GM19397 (cell line): ENCODE results near the gene RHEB.

Experiments used
- ATAC-seq: cut with Tn5 transposase; IDR thresholded peaks from one replicate; pipeline ENCODE4 v1.9.1; 2021; ENCODE audit warnings: mild to moderate bottlenecking, moderate library complexity; ENCODE audit not compliant: unreplicated experiment

The RHEB gene

GRCh38 chr7:151481650-151482505, 37.8 kb downstream of the RHEB start:
- no peak for ATAC-seq

GRCh38 chr7:151477867-151478266, 41.8 kb downstream of the RHEB start:
- no peak for ATAC-seq

GRCh38 chr7:151472644-151473380, 46.9 kb downstream of the RHEB start:
- peak; percentile 40 for ATAC-seq

GRCh38 chr7:151470711-151471110, 49.0 kb downstream of the RHEB start:
- no peak for ATAC-seq

- ATAC-seq = no peak
Measured at GRCh38 chr7:151469281-151469680, 50.4 kb downstream of the RHEB start.

- ATAC-seq = no peak
Measured at GRCh38 chr7:151468217-151469018, 51.3 kb downstream of the RHEB start.

- no peak for ATAC-seq
Measured at GRCh38 chr7:151465169-151465568, 54.5 kb downstream of the RHEB start.

GRCh38 chr7:151462306-151462779, 57.4 kb downstream of the RHEB start:
- no peak for ATAC-seq

GRCh38 chr7:151461942-151462230, 57.8 kb downstream of the RHEB start:
- no peak for ATAC-seq

GRCh38 chr7:151461096-151461941, 58.4 kb downstream of the RHEB start:
- ATAC-seq = no peak

GRCh38 chr7:151460474-151460855, 59.2 kb downstream of the RHEB start:
- ATAC-seq = no peak

GRCh38 chr7:151459726-151460473, 59.8 kb downstream of the RHEB start:
- ATAC-seq = no peak

- ATAC-seq = no peak
Measured at GRCh38 chr7:151457534-151457933, 62.2 kb downstream of the RHEB start.

- no peak for ATAC-seq
Measured at GRCh38 chr7:151456782-151457181, 62.9 kb downstream of the RHEB start.

- no peak for ATAC-seq
Measured at GRCh38 chr7:151456276-151456675, 63.4 kb downstream of the RHEB start.

GRCh38 chr7:151455690-151456089, 64.0 kb downstream of the RHEB start:
- ATAC-seq = no peak

- no peak for ATAC-seq
Measured at GRCh38 chr7:151454932-151455530, 64.7 kb downstream of the RHEB start.

GRCh38 chr7:151454305-151454704, 65.4 kb downstream of the RHEB start:
- ATAC-seq = no peak

- ATAC-seq = no peak
Measured at GRCh38 chr7:151453326-151453791, 66.3 kb downstream of the RHEB start.
